Thymus (tissue), 11 donors: ENCODE measurements around the gene C15orf40. TPM values are rescaled to one million over a fixed set of nuclear protein-coding genes. Genes with fewer than 3 reads are reported as not detected.

Experiments used
- DNase-seq, 9 donors: peaks; one replicate each; pipeline ENCODE4 v3.0.0-alpha.2; 2013; ENCODE audit warnings: low spot score in 9 of 9, low read depth in 6 of 9, missing footprints in 1 of 9
- H3K27ac ChIP-seq, 2 donors: one replicate each; pipeline ENCODE4 v1.5.1; 2013; ENCODE audit warnings: control low read depth in 1 of 2, low read depth in 1 of 2, low read length in 1 of 2, mild to moderate bottlenecking in 1 of 2, moderate library complexity in 1 of 2
- H3K27me3 ChIP-seq, 2 donors: one replicate each; pipeline ENCODE4 v1.5.1; 2013; ENCODE audit warnings: low read length in 1 of 2; ENCODE audit not compliant: control insufficient read depth in 2 of 2, insufficient read depth in 1 of 2
- H3K36me3 ChIP-seq, 2 donors: one replicate each; pipeline ENCODE4 v1.5.1; 2013; ENCODE audit warnings: low read length in 1 of 2, mild to moderate bottlenecking in 1 of 2, moderate library complexity in 1 of 2; ENCODE audit not compliant: control insufficient read depth in 2 of 2, insufficient read depth in 2 of 2
- H3K4me1 ChIP-seq, 2 donors: one replicate each; pipeline ENCODE4 v1.5.1; 2013; ENCODE audit warnings: low read length in 2 of 2; ENCODE audit not compliant: control insufficient read depth in 2 of 2, insufficient read depth in 2 of 2
- H3K4me3 ChIP-seq, 2 donors: one replicate each; pipeline ENCODE4 v1.5.1; 2013; ENCODE audit warnings: low read length in 2 of 2, control low read depth in 1 of 2, mild to moderate bottlenecking in 1 of 2
- H3K9me3 ChIP-seq, 2 donors: one replicate each; pipeline ENCODE4 v1.5.1; 2013; ENCODE audit warnings: low read length in 1 of 2, mild to moderate bottlenecking in 1 of 2; ENCODE audit not compliant: control insufficient read depth in 2 of 2, insufficient read depth in 1 of 2
- WGBS: extraction: QIAGEN DNeasy Blood & Tissue Kit; methylation state at CpG from one replicate; pipeline ENCODE4 v1.1.7; 2013; 5-methylcytosine and 5-hydroxymethylcytosine counted together
- polyA plus RNA-seq: library from polyadenylated mRNA; stranded (reverse); fragments of 200-250 nt; gene quantifications from one replicate; pipeline ENCODE4 v1.2.3, GENCODE V29; 2013
- total RNA-seq: library from RNA; stranded (reverse); fragments of 120-200 nt; gene quantifications from one replicate; pipeline ENCODE4 v1.2.4, GENCODE V29; 2013
- donor health status: healthy.

The C15orf40 gene
- total and polyA plus RNA-seq, 2 donors = 19.6 to 19.7 TPM

DNA sequence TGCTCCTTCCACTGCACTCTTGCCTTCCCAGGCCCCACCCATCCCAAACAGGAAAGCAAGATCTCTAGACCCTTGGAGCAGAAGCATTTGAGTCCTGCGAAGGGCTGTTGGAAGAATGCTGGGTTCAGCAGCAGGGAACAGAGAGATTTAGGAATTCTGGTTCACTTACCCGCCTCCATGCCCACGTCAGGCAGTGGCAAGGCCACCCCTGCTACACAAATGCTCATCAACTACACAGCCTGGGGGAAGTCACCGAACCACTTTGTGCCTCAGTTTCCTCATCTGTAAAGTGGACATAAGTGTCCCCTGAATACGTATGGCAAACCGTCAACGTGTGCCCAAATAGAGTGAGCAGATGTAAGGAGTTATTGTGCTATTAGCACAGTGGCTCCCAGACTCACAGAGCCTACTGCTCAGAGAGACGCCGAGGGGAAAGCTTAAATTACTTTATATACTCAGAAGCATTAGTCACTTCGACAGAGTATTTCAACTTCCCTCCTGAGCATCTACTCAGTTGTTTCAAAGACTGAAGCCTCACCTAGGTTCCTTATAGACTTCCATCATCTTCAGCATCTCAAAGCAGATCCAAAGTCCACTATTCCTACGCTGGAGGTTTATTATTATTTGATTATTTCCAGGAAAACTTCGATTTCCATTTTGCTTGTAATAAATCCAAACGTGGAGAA lies 59.8 kb downstream of the C15orf40 start:
- Histone ChIP-seq H3K36me3 (no peaks in the 10 kb centered on the region), H3K4me3 (peak overlapping the region in 1 of 2 donors; percentile 50), H3K27ac (no peak overlapping the region), H3K27me3 (peaks cover 22 to 30% of the 10 kb centered on the region in 2 donors), H3K4me1 (peaks cover 3 to 10% of the 10 kb centered on the region in 2 donors), H3K9me3 (no peaks in the 10 kb centered on the region)
- DNase-seq = peak in 1 of 9 donors; percentile 8
- 61% methylated on average over 13 of the region's 13 CpGs for WGBS

DNA sequence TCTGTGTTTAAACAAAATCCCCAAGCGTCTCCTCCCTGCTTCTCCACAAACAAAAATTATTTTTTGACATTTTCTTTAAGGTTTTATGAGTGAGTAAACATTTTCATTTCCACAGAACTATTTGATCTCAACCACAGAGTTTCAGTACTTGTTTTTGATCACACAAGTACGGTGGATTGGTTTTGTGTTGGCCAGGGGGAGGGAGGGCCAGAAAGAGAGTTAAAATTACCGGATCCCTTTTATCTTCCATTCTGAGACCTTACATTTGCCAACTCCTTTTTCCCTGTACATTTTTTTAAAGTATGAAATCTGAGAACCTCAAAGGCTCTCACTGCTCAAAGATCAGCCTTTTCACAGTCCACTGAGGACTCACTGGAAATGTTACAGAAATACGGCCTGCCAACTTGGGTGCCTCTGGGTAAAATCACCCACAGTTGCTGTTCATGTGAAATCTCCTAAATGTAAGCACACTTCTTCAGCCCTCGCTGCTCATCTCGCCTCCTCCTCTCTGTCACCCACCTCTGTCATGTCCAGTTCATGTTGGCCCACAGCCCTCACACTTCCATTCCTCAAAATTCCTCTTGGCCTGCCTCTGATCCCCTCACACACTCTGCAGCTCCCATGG lies 60.6 kb downstream of the C15orf40 start:
- H3K4me3 ChIP-seq = no peak overlapping the region
- H3K27me3 ChIP-seq = peaks cover 22 to 30% of the 10 kb centered on the region in 2 donors
- peaks cover 3 to 10% of the 10 kb centered on the region in 2 donors for H3K4me1 ChIP-seq
- H3K27ac ChIP-seq = no peak overlapping the region
- H3K36me3 ChIP-seq = no peaks in the 10 kb centered on the region
- no peak for DNase-seq
- H3K9me3 ChIP-seq = no peaks in the 10 kb centered on the region
- WGBS = 82% methylated on average over 6 of the region's 6 CpGs

DNA sequence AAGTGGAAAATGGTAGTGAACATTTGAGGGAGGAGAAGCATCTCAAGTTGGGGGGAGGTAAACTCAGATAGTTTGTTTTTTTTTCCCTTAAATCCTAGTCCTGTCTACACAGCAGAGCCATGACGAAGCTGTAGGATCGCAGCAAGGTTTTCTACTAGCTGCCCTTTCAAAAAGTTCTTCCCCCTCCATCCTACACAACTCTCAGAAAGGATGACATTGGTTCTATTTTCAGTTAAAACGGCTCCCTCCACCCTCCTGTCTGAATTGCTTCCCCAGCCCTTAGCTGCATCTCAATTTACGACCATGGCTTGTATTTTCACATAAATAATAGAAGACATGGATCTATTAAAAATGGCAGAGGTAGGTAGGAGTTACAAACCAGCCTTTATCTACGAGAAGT lies 61.1 kb downstream of the C15orf40 start:
- H3K36me3 ChIP-seq = no peaks in the 10 kb centered on the region
- no peak overlapping the region for H3K4me3 ChIP-seq
- DNase-seq = no peak
- peaks cover 22 to 30% of the 10 kb centered on the region in 2 donors for H3K27me3 ChIP-seq
- no peak overlapping the region for H3K27ac ChIP-seq
- WGBS = 92% methylated on average over 5 of the region's 5 CpGs
- no peaks in the 10 kb centered on the region for H3K9me3 ChIP-seq
- peaks cover 3 to 10% of the 10 kb centered on the region in 2 donors for H3K4me1 ChIP-seq

GRCh38 chr15:82946155-82946701 lies 65.2 kb downstream of the C15orf40 start:
- Histone ChIP-seq H3K27ac (no peak overlapping the region), H3K27me3 (peaks cover 3 to 9% of the 10 kb centered on the region in 2 donors), H3K4me1 (peaks cover 0 to 2% of the 10 kb centered on the region in 2 donors), H3K9me3 (no peaks in the 10 kb centered on the region), H3K36me3 (no peaks in the 10 kb centered on the region), H3K4me3 (no peak overlapping the region)
- WGBS = 96% methylated on average over 8 of the region's 8 CpGs
- DNase-seq = no peak

GRCh38 chr15:82945326-82945725 lies 66.1 kb downstream of the C15orf40 start:
- Histone ChIP-seq H3K27me3 (peaks cover 0 to 5% of the 10 kb centered on the region in 2 donors), H3K36me3 (no peaks in the 10 kb centered on the region), H3K9me3 (no peaks in the 10 kb centered on the region), H3K4me1 (no peaks in the 10 kb centered on the region), H3K27ac (no peak overlapping the region), H3K4me3 (no peak overlapping the region)
- DNase-seq = no peak
- WGBS = 93% methylated on average over 5 of the region's 5 CpGs

- peaks cover 0 to 4% of the 10 kb centered on the region in 2 donors for H3K27me3 ChIP-seq
- DNase-seq = no peak
- H3K27ac ChIP-seq = no peak overlapping the region
- 83% methylated on average over 5 of the region's 5 CpGs for WGBS
- H3K4me3 ChIP-seq = no peak overlapping the region
- H3K36me3 ChIP-seq = no peaks in the 10 kb centered on the region
- H3K4me1 ChIP-seq = no peaks in the 10 kb centered on the region
- no peaks in the 10 kb centered on the region for H3K9me3 ChIP-seq
Measured at GRCh38 chr15:82944821-82945220, 66.6 kb downstream of the C15orf40 start.

GRCh38 chr15:82944056-82944455 lies 67.4 kb downstream of the C15orf40 start:
- Histone ChIP-seq H3K36me3 (no peaks in the 10 kb centered on the region), H3K27me3 (no peaks in the 10 kb centered on the region), H3K4me1 (no peaks in the 10 kb centered on the region), H3K4me3 (no peak overlapping the region), H3K27ac (no peak overlapping the region), H3K9me3 (no peaks in the 10 kb centered on the region)
- DNase-seq = no peak
- 95% methylated on average over 5 of the region's 5 CpGs for WGBS

- Histone ChIP-seq H3K27me3 (no peaks in the 10 kb centered on the region), H3K4me1 (no peaks in the 10 kb centered on the region), H3K36me3 (no peaks in the 10 kb centered on the region), H3K9me3 (no peaks in the 10 kb centered on the region), H3K27ac (no peak overlapping the region), H3K4me3 (no peak overlapping the region)
- WGBS = 92% methylated on average over 3 of the region's 3 CpGs
- DNase-seq = no peak
Measured at GRCh38 chr15:82943176-82943575, 68.3 kb downstream of the C15orf40 start.

DNA sequence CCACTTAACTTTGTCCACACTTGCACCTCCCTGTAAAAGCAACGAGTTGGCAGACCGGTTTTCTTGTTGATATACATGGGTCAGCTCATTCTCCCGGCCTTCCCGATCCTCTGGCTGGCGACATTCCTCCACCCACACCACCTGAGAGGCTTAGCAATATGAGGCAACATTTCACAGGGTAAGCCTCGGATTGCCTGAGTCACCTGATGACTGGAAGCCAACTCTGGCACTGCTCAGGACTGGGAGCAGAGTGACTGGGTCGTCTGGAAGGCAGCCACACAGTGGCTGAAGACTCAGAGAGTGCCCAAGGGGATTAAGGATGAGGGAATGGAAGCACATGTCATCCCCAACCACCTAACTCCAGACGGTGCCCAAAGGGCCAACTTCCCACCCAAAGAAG lies 68.7 kb downstream of the C15orf40 start:
- Histone ChIP-seq H3K36me3 (no peaks in the 10 kb centered on the region), H3K4me3 (no peak overlapping the region), H3K27me3 (no peaks in the 10 kb centered on the region), H3K27ac (no peak overlapping the region), H3K4me1 (no peaks in the 10 kb centered on the region), H3K9me3 (no peaks in the 10 kb centered on the region)
- 94% methylated on average over 8 of the region's 8 CpGs for WGBS
- DNase-seq = no peak
